H1 (cell line): ENCODE data around the gene PTPN1. TPM values are rescaled to one million over a fixed set of nuclear protein-coding genes. Genes with fewer than 3 reads are reported as not detected.

Source experiments
- CTCF ChIA-PET: fragments of 300-600 bp; sonication (Branson Sonifier 250); formaldehyde crosslinking; loops from one replicate; lab custom pipeline; 2021; ENCODE audit not compliant: partially characterized antibody; lab: Charles Lee
- POLR2A ChIA-PET: fragments of 300-600 bp; sonication (Branson Sonifier 250); formaldehyde crosslinking; loops from one replicate; lab custom pipeline; 2021; ENCODE audit warnings: inconsistent platforms; ENCODE audit not compliant: partially characterized antibody; lab: Charles Lee
- DNase-seq, 2 experiments: peaks; one replicate each; pipeline versions ENCODE4 v3.0.0 to v3.0.0-alpha.2; 2010 to 2022; ENCODE audit warnings: low spot score in 2 of 2, low read depth in 1 of 2, mixed read lengths in 1 of 2
- FAIRE-seq: peaks from 2 replicates; lab custom pipeline; 2011; peaks lifted over from hg19 to GRCh38; lab: Jason Lieb, UNC
- H2AFZ ChIP-seq: 2 replicates; pipeline ENCODE4 v1.8.1; 2012; ENCODE audit warnings: low read length, inconsistent platforms
- H2AK5ac ChIP-seq: 2 replicates; pipeline ENCODE4 v1.6.1; 2013; ENCODE audit warnings: low read depth, low read length
- H2BK120ac ChIP-seq: replicated peaks from 2 replicates; pipeline ENCODE3; 2013; ENCODE audit warnings: low read depth, low read length, inconsistent platforms
- H2BK12ac ChIP-seq: 2 replicates; pipeline ENCODE4 v1.6.1; 2013; ENCODE audit warnings: low read depth, low read length
- H2BK15ac ChIP-seq: 2 replicates; pipeline ENCODE4 v1.6.1; 2013; ENCODE audit warnings: low read length
- H2BK20ac ChIP-seq: 2 replicates; pipeline ENCODE4 v1.6.1; 2013; ENCODE audit warnings: low read length
- H2BK5ac ChIP-seq: 2 replicates; pipeline ENCODE4 v1.6.1; 2013; ENCODE audit warnings: low read depth, low read length
- H3K14ac ChIP-seq: 2 replicates; pipeline ENCODE4 v1.6.1; 2013; ENCODE audit warnings: inconsistent platforms; ENCODE audit not compliant: insufficient read length
- H3K18ac ChIP-seq: 2 replicates; pipeline ENCODE4 v1.6.1; 2013; ENCODE audit warnings: low read length; ENCODE audit errors: extremely low read depth
- H3K23ac ChIP-seq: 2 replicates; pipeline ENCODE4 v1.6.1; 2013; ENCODE audit warnings: inconsistent platforms; ENCODE audit not compliant: insufficient read length
- H3K23me2 ChIP-seq: 2 replicates; pipeline ENCODE4 v1.6.1; 2013; ENCODE audit warnings: low read depth, low read length
- H3K27ac ChIP-seq: 2 replicates; pipeline ENCODE4 v1.6.1; 2011; ENCODE audit warnings: low read depth, low read length, inconsistent platforms
- H3K27me3 ChIP-seq, 4 experiments: replicated peaks in 1 of 4; 1 replicate in 1 of 4; 2 replicates in 3 of 4; pipeline versions ENCODE4 v1.6.1 to v1.8.1; 2011 to 2013; ENCODE audit warnings: low read length in 3 of 4, mild to moderate bottlenecking in 3 of 4, inconsistent platforms in 2 of 4, mixed read lengths in 2 of 4, moderate library complexity in 1 of 4; ENCODE audit not compliant: control insufficient read depth in 3 of 4, insufficient read depth in 3 of 4; ENCODE audit errors: extremely low read depth in 1 of 4
- H3K36me3 ChIP-seq, 4 experiments: 2 replicates each; pipeline versions ENCODE4 v1.6.1 to v1.8.1; 2011 to 2013; ENCODE audit warnings: mild to moderate bottlenecking in 4 of 4, low read length in 3 of 4, moderate library complexity in 2 of 4, control low read depth in 1 of 4, inconsistent platforms in 1 of 4; ENCODE audit not compliant: insufficient read depth in 4 of 4, control insufficient read depth in 2 of 4
- H3K4ac ChIP-seq: replicated peaks from 2 replicates; pipeline ENCODE3; 2013; ENCODE audit warnings: low read length, low read depth, mixed read lengths, inconsistent platforms; ENCODE audit not compliant: insufficient read length
- H3K4me1 ChIP-seq, 4 experiments: replicated peaks in 1 of 4; 1 replicate in 1 of 4; 2 replicates in 3 of 4; pipeline versions ENCODE4 v1.6.1 to v1.8.1; 2011 to 2013; ENCODE audit warnings: low read length in 3 of 4, inconsistent platforms in 2 of 4, mixed read lengths in 1 of 4; ENCODE audit not compliant: insufficient read depth in 4 of 4, control insufficient read depth in 3 of 4
- H3K4me2 ChIP-seq, 2 experiments: 2 replicates each; pipeline versions ENCODE4 v1.6.1 to v1.8.1; 2011 to 2013; ENCODE audit warnings: low read depth in 2 of 2, low read length in 2 of 2, control low read depth in 1 of 2, inconsistent platforms in 1 of 2, mild to moderate bottlenecking in 1 of 2; ENCODE audit not compliant: insufficient read depth in 1 of 2
- H3K4me3 ChIP-seq, 4 experiments: fragments of 200-600, 300-600 bp in 1 of 4; sonication (generic), shearing (Covaris generic), sonication (Bioruptor Twin) in 1 of 4; 2 replicates each; pipeline versions ENCODE4 v1.5.1 to v1.8.1; 2011 to 2016; ENCODE audit warnings: low read length in 4 of 4, low read depth in 3 of 4, control low read depth in 2 of 4, inconsistent platforms in 2 of 4, mild to moderate bottlenecking in 2 of 4, mixed read lengths in 1 of 4, moderate library complexity in 1 of 4; ENCODE audit not compliant: insufficient read depth in 2 of 4; ENCODE audit errors: extremely low read depth in 1 of 4
- H3K56ac ChIP-seq: replicated peaks from 2 replicates; pipeline ENCODE3; 2013; ENCODE audit warnings: low read depth, mild to moderate bottlenecking, mixed read lengths, low read length, inconsistent platforms; ENCODE audit not compliant: insufficient read length
- H3K79me1 ChIP-seq: 2 replicates; pipeline ENCODE4 v1.6.1; 2013; ENCODE audit warnings: low read depth, low read length, control low read depth
- H3K79me2 ChIP-seq, 2 experiments: 2 replicates each; pipeline versions ENCODE4 v1.6.1 to v1.8.1; 2012 to 2013; ENCODE audit warnings: low read length in 2 of 2, mild to moderate bottlenecking in 2 of 2, inconsistent platforms in 1 of 2; ENCODE audit not compliant: insufficient read depth in 2 of 2, control insufficient read depth in 1 of 2
- H3K9ac ChIP-seq, 4 experiments: replicated peaks in 1 of 4; 1 replicate in 1 of 4; 2 replicates in 3 of 4; pipeline versions ENCODE4 v1.6.1 to v1.8.1; 2011 to 2013; ENCODE audit warnings: low read depth in 3 of 4, low read length in 3 of 4, control low read depth in 2 of 4, mild to moderate bottlenecking in 2 of 4, moderate library complexity in 2 of 4, inconsistent platforms in 1 of 4; ENCODE audit errors: extremely low read depth in 1 of 4
- H3K9me3 ChIP-seq, 2 experiments: 2 replicates each; pipeline versions ENCODE4 v1.6.1 to v1.8.1; 2012 to 2013; ENCODE audit warnings: mild to moderate bottlenecking in 2 of 2, moderate library complexity in 2 of 2, control low read depth in 1 of 2, inconsistent platforms in 1 of 2, low read depth in 1 of 2, low read length in 1 of 2, mixed read lengths in 1 of 2; ENCODE audit not compliant: insufficient read depth in 2 of 2
- H4K20me1 ChIP-seq, 2 experiments: replicated peaks in 1 of 2; 2 replicates each; pipeline versions ENCODE3 to v1.8.1; 2011 to 2013; ENCODE audit warnings: inconsistent platforms in 2 of 2, low read length in 2 of 2, mild to moderate bottlenecking in 1 of 2; ENCODE audit not compliant: insufficient read depth in 2 of 2, control insufficient read depth in 1 of 2
- H4K5ac ChIP-seq: 2 replicates; pipeline ENCODE4 v1.6.1; 2013; ENCODE audit warnings: low read length, low read depth, mixed read lengths, inconsistent platforms; ENCODE audit not compliant: insufficient read length
- H4K8ac ChIP-seq: 2 replicates; pipeline ENCODE4 v1.8.0; 2013; ENCODE audit warnings: mild to moderate bottlenecking, moderate library complexity, low read length, inconsistent platforms; ENCODE audit not compliant: insufficient read depth; ENCODE audit errors: extremely low read depth
- H4K91ac ChIP-seq: replicated peaks from 2 replicates; pipeline ENCODE3; 2013; ENCODE audit warnings: low read length, mixed read lengths, inconsistent platforms; ENCODE audit not compliant: insufficient read length
- BCL11A ChIP-seq, 2 experiments: IDR thresholded peaks; one replicate each; pipeline ENCODE4 v1.6.1; 2011; ENCODE audit warnings: low read depth in 2 of 2, low read length in 2 of 2, mild to moderate bottlenecking in 2 of 2
- CHD2 ChIP-seq: IDR thresholded peaks from 2 replicates; pipeline ENCODE4 v1.6.1; 2012; ENCODE audit warnings: low read length, improper control_type of control experiment
- KDM5A ChIP-seq: fragments of 200-600 bp; IDR thresholded peaks from 2 replicates; pipeline ENCODE4 v1.7.1; 2012; ENCODE audit warnings: mild to moderate bottlenecking, low read length, inconsistent platforms, mixed read lengths
- RAD21 ChIP-seq, 2 experiments: IDR thresholded peaks in 1 of 2; conservative IDR thresholded peaks in 1 of 2; 2 replicates each; pipeline ENCODE4 v1.6.1; 2011; ENCODE audit warnings: low read depth in 2 of 2, low read length in 2 of 2, improper control_type of control experiment in 1 of 2, inconsistent platforms in 1 of 2, mild to moderate bottlenecking in 1 of 2, moderate library complexity in 1 of 2
- RFX5 ChIP-seq: IDR thresholded peaks from 2 replicates; pipeline ENCODE4 v1.6.1; 2011; ENCODE audit warnings: low read depth, low read length, improper control_type of control experiment, borderline replicate concordance
- SUZ12 ChIP-seq: fragments of 200-600 bp; sonication (generic); IDR thresholded peaks from 2 replicates; pipeline ENCODE4 v1.6.1; 2012; ENCODE audit warnings: mild to moderate bottlenecking, inconsistent platforms, low read length, moderate library complexity, mixed read lengths
- WGBS, 2 experiments: shearing (Covaris generic) in 1 of 2; methylation state at CpG; one replicate each; pipeline versions ENCODE4 v1.1.6 to v1.1.7; 2013 to 2015; ENCODE audit warnings: low lambda C conversion rate in 2 of 2, mixed read lengths in 2 of 2, inconsistent platforms in 1 of 2, low coverage in 1 of 2, missing lambda C conversion rate in 1 of 2; ENCODE audit not compliant: insufficient replicate concordance in 2 of 2, insufficient coverage in 1 of 2, insufficient read length in 1 of 2; ENCODE audit errors: extremely low coverage in 1 of 2, missing lambda C conversion rate in 1 of 2; 5-methylcytosine and 5-hydroxymethylcytosine counted together
- polyA plus RNA-seq, 7 experiments: library from polyadenylated mRNA; depleted of rRNA in 3 of 7; stranded (reverse) in 5 of 7; unstranded in 2 of 7; fragments of >200 nt in 5 of 7; fragments of 200-250 nt in 2 of 7; gene quantifications; 1 replicate in 5 of 7; 2 replicates in 1 of 7; 4 replicates in 1 of 7; pipeline versions ENCODE4 v1.2.1 to v1.2.3, GENCODE V29; 2011 to 2013; ENCODE audit warnings: missing spikeins in 2 of 7, mixed read lengths in 2 of 7
- total RNA-seq: library from RNA; stranded (reverse); fragmentation: NEBNext Ultra II Directional; extraction: Animal tissue kit (Norgen Biotek cat#: 25700); gene quantifications from 2 replicates; pipeline ENCODE4 v1.2.1, GENCODE V29; 2021
- TF ChIP-seq, protein P1 (sequence below): IDR thresholded peaks from 2 replicates; pipeline ENCODE4 v1.6.1; 2011; ENCODE audit warnings: low read length, improper control_type of control experiment
- TF ChIP-seq, protein P2 (sequence below), 3 experiments: IDR thresholded peaks; 1 replicate in 2 of 3; 2 replicates in 1 of 3; pipeline versions ENCODE4 v1.5.1 to v1.6.1; 2011; ENCODE audit warnings: low read length in 3 of 3, mild to moderate bottlenecking in 3 of 3, inconsistent platforms in 2 of 3, low read depth in 1 of 3, moderate library complexity in 1 of 3; ENCODE audit not compliant: insufficient read depth in 1 of 3; ENCODE audit errors: control extremely low read depth in 1 of 3
- TF ChIP-seq, protein P3 (sequence below): IDR thresholded peaks from 2 replicates; pipeline ENCODE4 v1.6.1; 2012; ENCODE audit warnings: inconsistent platforms

The PTPN1 gene
- total and polyA plus RNA-seq, 2 of the 8 experiments (the other 6 are each of a cell fraction or from before 2014, with no cell fraction given), result 18.6 to 32.1 TPM

DNA sequence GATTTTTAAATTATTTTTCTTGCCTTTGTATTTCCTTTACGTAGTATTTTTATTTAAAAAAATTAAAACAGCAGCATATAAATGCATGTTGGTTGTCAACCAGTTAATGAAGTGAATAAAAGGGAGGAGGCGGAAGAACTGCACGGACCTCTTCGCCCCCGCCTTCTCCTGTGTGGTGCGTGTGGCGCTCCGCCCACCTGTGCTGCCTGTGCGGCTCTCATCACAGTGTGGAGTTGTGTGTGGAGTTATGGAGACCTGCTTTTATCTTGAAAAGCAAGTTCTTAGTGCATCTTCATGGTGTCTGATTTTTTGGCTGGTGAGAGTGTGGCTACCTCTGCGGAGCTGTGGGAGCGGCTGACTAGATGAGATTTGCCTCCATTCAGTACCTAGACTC, 58.4 kb downstream of the PTPN1 start:
- H3K4me3 ChIP-seq, result no peak overlapping the region
- DNase-seq (no peak), FAIRE-seq (no peak)
- no peak overlapping the region for H2BK12ac ChIP-seq
- H2BK20ac ChIP-seq, result no peak overlapping the region
- H3K4ac ChIP-seq, result no peak overlapping the region
- H4K91ac ChIP-seq, result no peak overlapping the region
- no peak overlapping the region for H2AK5ac ChIP-seq
- peaks cover 0 to 19% (median 5%) of the 10 kb centered on the region in 4 experiments; a peak in 6 of 8 replicates for H3K36me3 ChIP-seq
- H2AFZ ChIP-seq, result no peak overlapping the region
- no peak overlapping the region for H3K27ac ChIP-seq
- no peaks in the 10 kb centered on the region for H3K79me2 ChIP-seq
- WGBS, 2 experiments, result 81% methylated on average over 11 of the region's 11 CpGs; no CpG with 5 or more reads in 1 of the 2 experiments
- H4K20me1 ChIP-seq, result peaks cover 0 to 10% of the 10 kb centered on the region in 2 experiments
- no peaks in the 10 kb centered on the region for H3K4me1 ChIP-seq
- no peak overlapping the region for H3K4me2 ChIP-seq
- H3K23ac ChIP-seq, result no peak overlapping the region
- H2BK120ac ChIP-seq, result no peak overlapping the region
- H2BK5ac ChIP-seq, result no peak overlapping the region; the same call in 1 of the 2 replicates
- H3K23me2 ChIP-seq, result no peaks in the 10 kb centered on the region
- no peak overlapping the region for H3K14ac ChIP-seq
- ChIA-PET POLR2A (no interaction called here), CTCF (interaction anchor here (0.8 to 3.0 kb wide), 2 partner anchors 18 to 64 kb away, joined by 4 to 10 read pairs; no protein-coding TSS in a partner anchor)
- no peak overlapping the region for H2BK15ac ChIP-seq
- no peaks in the 10 kb centered on the region for H3K9me3 ChIP-seq
- peaks cover 4% of the 10 kb centered on the region; the same call in 1 of the 2 replicates for H3K79me1 ChIP-seq
- H3K27me3 ChIP-seq, result no peaks in the 10 kb centered on the region
- no peak overlapping the region for H3K9ac ChIP-seq
- H4K8ac ChIP-seq, result no peak overlapping the region
- H3K56ac ChIP-seq, result no peak overlapping the region
- H4K5ac ChIP-seq, result no peak overlapping the region
- H3K18ac ChIP-seq, result no peak overlapping the region
- TF ChIP-seq RFX5, result no peak
- no peak for TF ChIP-seq RAD21 (IDR thresholded peaks at IDR 0.05 in 1 of 2, conservative IDR thresholded peaks at IDR 0.05 in 1 of 2; ENCODE audit: low read depth in 2 of 2, low read length in 2 of 2)
- TF ChIP-seq, protein P1, sequence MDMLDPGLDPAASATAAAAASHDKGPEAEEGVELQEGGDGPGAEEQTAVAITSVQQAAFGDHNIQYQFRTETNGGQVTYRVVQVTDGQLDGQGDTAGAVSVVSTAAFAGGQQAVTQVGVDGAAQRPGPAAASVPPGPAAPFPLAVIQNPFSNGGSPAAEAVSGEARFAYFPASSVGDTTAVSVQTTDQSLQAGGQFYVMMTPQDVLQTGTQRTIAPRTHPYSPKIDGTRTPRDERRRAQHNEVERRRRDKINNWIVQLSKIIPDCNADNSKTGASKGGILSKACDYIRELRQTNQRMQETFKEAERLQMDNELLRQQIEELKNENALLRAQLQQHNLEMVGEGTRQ, result no peak
- TF ChIP-seq, protein P2, sequence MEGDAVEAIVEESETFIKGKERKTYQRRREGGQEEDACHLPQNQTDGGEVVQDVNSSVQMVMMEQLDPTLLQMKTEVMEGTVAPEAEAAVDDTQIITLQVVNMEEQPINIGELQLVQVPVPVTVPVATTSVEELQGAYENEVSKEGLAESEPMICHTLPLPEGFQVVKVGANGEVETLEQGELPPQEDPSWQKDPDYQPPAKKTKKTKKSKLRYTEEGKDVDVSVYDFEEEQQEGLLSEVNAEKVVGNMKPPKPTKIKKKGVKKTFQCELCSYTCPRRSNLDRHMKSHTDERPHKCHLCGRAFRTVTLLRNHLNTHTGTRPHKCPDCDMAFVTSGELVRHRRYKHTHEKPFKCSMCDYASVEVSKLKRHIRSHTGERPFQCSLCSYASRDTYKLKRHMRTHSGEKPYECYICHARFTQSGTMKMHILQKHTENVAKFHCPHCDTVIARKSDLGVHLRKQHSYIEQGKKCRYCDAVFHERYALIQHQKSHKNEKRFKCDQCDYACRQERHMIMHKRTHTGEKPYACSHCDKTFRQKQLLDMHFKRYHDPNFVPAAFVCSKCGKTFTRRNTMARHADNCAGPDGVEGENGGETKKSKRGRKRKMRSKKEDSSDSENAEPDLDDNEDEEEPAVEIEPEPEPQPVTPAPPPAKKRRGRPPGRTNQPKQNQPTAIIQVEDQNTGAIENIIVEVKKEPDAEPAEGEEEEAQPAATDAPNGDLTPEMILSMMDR (IDR thresholded peaks at IDR 0.05; ENCODE audit: control extremely low read depth in 1 of 3, insufficient read depth in 1 of 3, low read depth in 1 of 3, low read length in 3 of 3), result no peak
- no peak for TF ChIP-seq SUZ12
- no peak for TF ChIP-seq KDM5A
- TF ChIP-seq, protein P3, sequence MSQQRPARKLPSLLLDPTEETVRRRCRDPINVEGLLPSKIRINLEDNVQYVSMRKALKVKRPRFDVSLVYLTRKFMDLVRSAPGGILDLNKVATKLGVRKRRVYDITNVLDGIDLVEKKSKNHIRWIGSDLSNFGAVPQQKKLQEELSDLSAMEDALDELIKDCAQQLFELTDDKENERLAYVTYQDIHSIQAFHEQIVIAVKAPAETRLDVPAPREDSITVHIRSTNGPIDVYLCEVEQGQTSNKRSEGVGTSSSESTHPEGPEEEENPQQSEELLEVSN, result no peak
- TF ChIP-seq BCL11A (IDR thresholded peaks at IDR 0.05; ENCODE audit: low read depth in 2 of 2, low read length in 2 of 2), result no peak
- no peak for TF ChIP-seq CHD2
